GM12892 (cell line): ENCODE results near the gene DCLRE1B.

Experiments used
- POLR2A ChIP-seq: IDR thresholded peaks from 2 replicates; pipeline ENCODE4 v1.6.1; 2011; ENCODE audit warnings: low read depth, low read length, control low read depth
- TAF1 ChIP-seq: IDR thresholded peaks from 2 replicates; pipeline ENCODE4 v1.6.1; 2011; ENCODE audit warnings: low read depth, mild to moderate bottlenecking, control low read depth, low read length, borderline replicate concordance

DNA sequence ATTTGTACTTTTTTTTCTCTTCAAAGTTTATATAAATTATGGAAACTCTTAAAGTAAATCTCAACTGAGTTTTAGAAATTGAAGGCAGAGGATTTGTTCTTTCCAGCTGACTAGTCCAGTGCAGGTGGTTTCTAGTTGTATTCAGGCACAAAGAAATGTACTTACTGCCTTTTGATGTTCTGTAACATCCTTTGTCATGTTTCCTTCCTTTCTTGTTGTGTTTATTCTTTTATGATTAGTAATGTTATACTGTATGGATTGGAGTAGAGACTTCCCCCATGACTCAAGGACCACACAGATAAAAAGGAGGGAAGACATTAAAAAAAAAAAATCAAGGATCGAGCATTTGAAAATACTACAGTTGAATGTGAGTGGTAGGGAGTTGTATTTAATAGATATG lies 32.0 kb downstream of the DCLRE1B start:
- no peak for TF ChIP-seq TAF1
- no peak for TF ChIP-seq POLR2A
